Neural progenitor cell (in vitro differentiated cells): Measurements from ENCODE around the gene CCR6. TPM values are rescaled to one million over a fixed set of nuclear protein-coding genes. Genes with fewer than 3 reads are reported as not detected.
"Not testable (repeated sequence)": the region's sequence is repeated elsewhere in the genome, so short reads cannot be mapped to it uniquely, and the experiment has no call there.

Experiments
- DNase-seq: peaks from one replicate; pipeline ENCODE4 v3.0.0-alpha.2; 2016; ENCODE audit warnings: low spot score
- H2AFZ ChIP-seq: fragments of 200-600 bp; sonication (generic); replicated peaks from 2 replicates; pipeline ENCODE4 v1.6.1; 2016; ENCODE audit warnings: antibody characterized with exemption
- H3F3A ChIP-seq: fragments of 200-600 bp; sonication (generic); 2 replicates; pipeline ENCODE4 v1.6.1; 2016; ENCODE audit warnings: antibody characterized with exemption, low read depth
- H3K27ac ChIP-seq: fragments of 200-600 bp; sonication (generic); 2 replicates; pipeline ENCODE4 v1.5.1; 2016; ENCODE audit warnings: mild to moderate bottlenecking
- H3K27me3 ChIP-seq: fragments of 200-600 bp; sonication (generic); 2 replicates; pipeline ENCODE4 v1.6.1; 2016; ENCODE audit warnings: mild to moderate bottlenecking, moderate library complexity
- H3K36me3 ChIP-seq: fragments of 200-600 bp; sonication (generic); 2 replicates; pipeline ENCODE4 v1.5.1; 2016
- H3K4me1 ChIP-seq: fragments of 200-600 bp; sonication (generic); 2 replicates; pipeline ENCODE4 v1.6.1; 2016; ENCODE audit warnings: mixed run types
- H3K4me2 ChIP-seq: fragments of 200-600 bp; sonication (generic); 2 replicates; pipeline ENCODE4 v1.6.1; 2016
- H3K4me3 ChIP-seq: fragments of 200-600 bp; sonication (generic); 2 replicates; pipeline ENCODE4 v1.5.1; 2016
- H3K79me2 ChIP-seq: fragments of 200-600 bp; sonication (generic); 2 replicates; pipeline ENCODE4 v1.6.1; 2016; ENCODE audit warnings: low read depth
- H3K9ac ChIP-seq: fragments of 200-600 bp; sonication (generic); 2 replicates; pipeline ENCODE4 v1.6.1; 2016
- H3K9me3 ChIP-seq: fragments of 200-600 bp; sonication (generic); 2 replicates; pipeline ENCODE4 v1.5.1; 2016; ENCODE audit warnings: low read depth
- H4K20me1 ChIP-seq: fragments of 200-600 bp; sonication (generic); 2 replicates; pipeline ENCODE4 v1.6.1; 2016; ENCODE audit warnings: low read depth
- H3K27ac Mint-ChIP-seq: 3 replicates; pipeline ENCODE4 v1.8.0; 2021; ENCODE audit warnings: mixed read lengths
- H3K27me3 Mint-ChIP-seq: 2 replicates; pipeline ENCODE4 v1.8.0; 2022; ENCODE audit warnings: low read depth, mild to moderate bottlenecking, inconsistent platforms, moderate library complexity, mixed read lengths; ENCODE audit not compliant: insufficient read depth
- H3K36me3 Mint-ChIP-seq: 3 replicates; pipeline ENCODE4 v1.8.0; 2021; ENCODE audit warnings: mixed read lengths
- H3K4me1 Mint-ChIP-seq: 3 replicates; pipeline ENCODE4 v1.8.0; 2021; ENCODE audit warnings: mixed read lengths
- H3K4me3 Mint-ChIP-seq: 3 replicates; pipeline ENCODE4 v1.8.0; 2021; ENCODE audit warnings: mild to moderate bottlenecking, moderate library complexity, mixed read lengths
- H3K9me3 Mint-ChIP-seq: 3 replicates; pipeline ENCODE4 v1.8.0; 2020; ENCODE audit warnings: mixed read lengths
- EZH2 ChIP-seq: fragments of 200-600 bp; sonication (generic); IDR thresholded peaks from 2 replicates; pipeline ENCODE4 v1.6.1; 2017; ENCODE audit warnings: antibody characterized with exemption, mild to moderate bottlenecking, moderate library complexity
- EZH2phosphoT487 ChIP-seq: fragments of 200-600 bp; sonication (generic); IDR thresholded peaks from 2 replicates; pipeline ENCODE4 v1.6.1; 2017; ENCODE audit warnings: antibody characterized with exemption
- total RNA-seq: library from RNA; depleted of rRNA; stranded (reverse); fragments of >200 nt; gene quantifications from 2 replicates; pipeline ENCODE4 v1.2.3, GENCODE V29; 2015; ENCODE audit warnings: low replicate concordance
- TF ChIP-seq, protein P1 (sequence below): fragments of 200-600 bp; sonication (generic); IDR thresholded peaks from 2 replicates; pipeline ENCODE4 v1.5.1; 2017; ENCODE audit warnings: antibody characterized with exemption, mild to moderate bottlenecking

Gene CCR6
- total RNA-seq, 1 donor from 2014 or later: not detected

DNA sequence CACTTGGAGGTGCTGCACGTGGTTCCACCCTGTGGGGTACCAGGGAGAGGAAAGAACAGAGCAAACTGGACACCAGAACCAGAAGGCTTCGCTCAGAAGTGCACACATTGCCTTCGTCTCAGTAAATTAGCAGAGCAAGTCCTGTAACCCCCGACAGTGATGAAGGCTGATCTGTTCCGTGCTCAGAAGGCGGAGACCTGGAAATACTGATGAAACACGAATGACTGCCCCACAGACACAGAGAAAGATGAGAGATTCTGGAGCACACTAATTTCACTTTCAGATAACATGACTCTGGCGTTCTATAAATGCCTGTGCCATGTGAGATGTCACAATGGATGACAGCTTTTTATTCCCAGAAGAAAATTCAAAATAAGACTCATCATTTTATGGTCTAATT lies 44.2 kb upstream of the CCR6 start:
- Histone ChIP-seq H3K27me3 (no peaks in the 10 kb centered on the region), H3K4me1 (peaks cover 13% of the 10 kb centered on the region), H3K9ac (no peak overlapping the region), H3F3A (no peaks in the 10 kb centered on the region), H3K9me3 (no peaks in the 10 kb centered on the region), H3K27ac (no peak overlapping the region), H3K4me3 (no peak overlapping the region), H4K20me1 (no peaks in the 10 kb centered on the region), H3K79me2 (no peaks in the 10 kb centered on the region), H3K4me2 (no peak overlapping the region), H3K36me3 (peaks cover 3% of the 10 kb centered on the region), H2AFZ (no peak overlapping the region)
- Mint-ChIP-seq H3K27me3 (no peaks in the 10 kb centered on the region), H3K4me1 (peaks cover 8% of the 10 kb centered on the region), H3K4me3 (no peak overlapping the region), H3K9me3 (peaks cover 11% of the 10 kb centered on the region), H3K36me3 (no peaks in the 10 kb centered on the region), H3K27ac (no peak overlapping the region)
- no peak for TF ChIP-seq EZH2
- TF ChIP-seq EZH2phosphoT487: no peak
- TF ChIP-seq, protein P1, sequence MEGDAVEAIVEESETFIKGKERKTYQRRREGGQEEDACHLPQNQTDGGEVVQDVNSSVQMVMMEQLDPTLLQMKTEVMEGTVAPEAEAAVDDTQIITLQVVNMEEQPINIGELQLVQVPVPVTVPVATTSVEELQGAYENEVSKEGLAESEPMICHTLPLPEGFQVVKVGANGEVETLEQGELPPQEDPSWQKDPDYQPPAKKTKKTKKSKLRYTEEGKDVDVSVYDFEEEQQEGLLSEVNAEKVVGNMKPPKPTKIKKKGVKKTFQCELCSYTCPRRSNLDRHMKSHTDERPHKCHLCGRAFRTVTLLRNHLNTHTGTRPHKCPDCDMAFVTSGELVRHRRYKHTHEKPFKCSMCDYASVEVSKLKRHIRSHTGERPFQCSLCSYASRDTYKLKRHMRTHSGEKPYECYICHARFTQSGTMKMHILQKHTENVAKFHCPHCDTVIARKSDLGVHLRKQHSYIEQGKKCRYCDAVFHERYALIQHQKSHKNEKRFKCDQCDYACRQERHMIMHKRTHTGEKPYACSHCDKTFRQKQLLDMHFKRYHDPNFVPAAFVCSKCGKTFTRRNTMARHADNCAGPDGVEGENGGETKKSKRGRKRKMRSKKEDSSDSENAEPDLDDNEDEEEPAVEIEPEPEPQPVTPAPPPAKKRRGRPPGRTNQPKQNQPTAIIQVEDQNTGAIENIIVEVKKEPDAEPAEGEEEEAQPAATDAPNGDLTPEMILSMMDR: no peak
- no peak for DNase-seq

DNA sequence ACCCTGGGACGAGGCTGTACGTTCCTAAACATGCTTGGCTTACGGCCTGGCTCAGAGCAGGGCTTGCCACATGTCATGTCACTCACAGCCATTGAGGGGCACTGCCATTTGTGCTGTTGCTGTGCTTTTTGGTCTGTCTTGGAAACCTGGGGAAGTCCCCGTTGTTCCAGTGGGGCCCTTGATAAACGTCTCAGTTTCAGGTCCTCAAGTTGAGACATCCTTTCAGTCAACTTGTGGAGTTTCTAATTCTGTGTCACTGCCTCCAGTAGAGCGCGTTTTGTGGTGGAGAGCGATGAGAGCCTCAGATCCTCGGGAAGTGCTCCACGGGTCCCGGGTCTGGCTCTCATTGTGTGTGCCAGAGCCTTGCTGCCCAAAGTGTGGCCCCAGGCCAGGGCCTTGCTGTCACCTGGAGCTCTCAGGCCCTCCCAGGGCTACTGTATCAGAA lies 43.0 kb upstream of the CCR6 start:
- no peaks in the 10 kb centered on the region for H3K36me3 Mint-ChIP-seq
- no peaks in the 10 kb centered on the region for H3K79me2 ChIP-seq
- peaks cover 8% of the 10 kb centered on the region for H3K4me1 Mint-ChIP-seq
- no peaks in the 10 kb centered on the region for H4K20me1 ChIP-seq
- no peak overlapping the region for H3K4me3 Mint-ChIP-seq
- no peaks in the 10 kb centered on the region for H3K36me3 ChIP-seq
- H3K9me3 Mint-ChIP-seq: peaks cover 6% of the 10 kb centered on the region
- H3K4me2 ChIP-seq: no peak overlapping the region
- no peak overlapping the region for H3K27ac Mint-ChIP-seq
- no peak overlapping the region for H3K9ac ChIP-seq
- TF ChIP-seq EZH2phosphoT487 (no peak), EZH2 (no peak)
- TF ChIP-seq, protein P1: peak; percentile 9
- H3K9me3 ChIP-seq: no peaks in the 10 kb centered on the region
- no peaks in the 10 kb centered on the region for H3K27me3 ChIP-seq
- DNase-seq: no peak
- no peak overlapping the region for H3K27ac ChIP-seq
- H3K27me3 Mint-ChIP-seq: no peaks in the 10 kb centered on the region
- H2AFZ ChIP-seq: no peak overlapping the region
- no peaks in the 10 kb centered on the region for H3F3A ChIP-seq
- H3K4me1 ChIP-seq: peaks cover 13% of the 10 kb centered on the region
- H3K4me3 ChIP-seq: no peak overlapping the region

- no peak for DNase-seq
- H3K4me1 Mint-ChIP-seq: no peaks in the 10 kb centered on the region
- no peak overlapping the region for H3K4me2 ChIP-seq
- H3K9me3 Mint-ChIP-seq: peaks cover 28% of the 10 kb centered on the region
- H3K27me3 ChIP-seq: no peaks in the 10 kb centered on the region
- H3K9me3 ChIP-seq: peaks cover 3% of the 10 kb centered on the region
- H3K79me2 ChIP-seq: no peaks in the 10 kb centered on the region
- no peak overlapping the region for H3K9ac ChIP-seq
- no peak overlapping the region for H3K4me3 Mint-ChIP-seq
- no peaks in the 10 kb centered on the region for H3K36me3 ChIP-seq
- H3F3A ChIP-seq: no peaks in the 10 kb centered on the region
- H3K4me1 ChIP-seq: no peaks in the 10 kb centered on the region
- no peaks in the 10 kb centered on the region for H4K20me1 ChIP-seq
- peaks cover 4% of the 10 kb centered on the region for H3K27me3 Mint-ChIP-seq
- no peak overlapping the region for H2AFZ ChIP-seq
- H3K27ac Mint-ChIP-seq: no peak overlapping the region
- TF ChIP-seq EZH2 (no peak), EZH2phosphoT487 (no peak)
- TF ChIP-seq, protein P1: no peak
- H3K36me3 Mint-ChIP-seq: no peaks in the 10 kb centered on the region
- H3K4me3 ChIP-seq: no peak overlapping the region
- no peak overlapping the region for H3K27ac ChIP-seq
Measured at GRCh38 chr6:167087857-167088354, 35.0 kb upstream of the CCR6 start.

DNA sequence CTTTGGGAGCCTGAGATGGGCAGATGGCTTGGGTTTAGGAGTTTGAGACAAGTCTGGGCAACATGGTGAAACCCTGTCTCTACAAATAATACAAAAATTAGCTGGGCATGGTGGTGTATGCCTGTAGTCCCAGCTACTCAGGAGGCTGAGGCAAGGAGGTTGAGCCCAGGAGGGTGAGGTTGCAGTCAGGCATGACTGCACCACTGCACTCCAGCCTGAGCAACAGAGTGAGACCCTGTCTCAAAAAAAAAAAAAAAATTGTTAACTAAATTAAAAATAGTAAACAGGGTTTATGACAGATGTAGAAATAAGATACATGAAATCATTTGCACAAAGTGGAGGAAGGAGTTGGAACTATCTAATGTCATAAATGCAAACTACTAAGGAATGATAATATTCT lies 34.2 kb upstream of the CCR6 start:
- H3K27me3 Mint-ChIP-seq, DNase-seq, H3K36me3 Mint-ChIP-seq, H3K27ac ChIP-seq, H3K4me2 ChIP-seq, H3K4me3 ChIP-seq, H3K27ac Mint-ChIP-seq, H3K36me3 ChIP-seq, H3K9ac ChIP-seq, H3K9me3 ChIP-seq, H4K20me1 ChIP-seq, H3K4me3 Mint-ChIP-seq, H3F3A ChIP-seq, H3K79me2 ChIP-seq, H3K27me3 ChIP-seq, H2AFZ ChIP-seq, H3K4me1 ChIP-seq, H3K4me1 Mint-ChIP-seq: not testable (repeated sequence)
- H3K9me3 Mint-ChIP-seq: peaks cover 22% of the 10 kb centered on the region
